Gastrocnemius medialis (tissue), 4 donors: ENCODE data around the gene RCSD1.

Experiments
- POLR2A ChIP-seq, 2 donors: fragments of 450-650 bp; IDR thresholded peaks; one replicate each; pipeline ENCODE4 v1.6.1; 2017; ENCODE audit warnings: antibody characterized with exemption in 2 of 2, mild to moderate bottlenecking in 2 of 2, moderate library complexity in 2 of 2
- TF ChIP-seq, protein P1 (sequence below), 5 experiments: fragments of 450-650 bp in 3 of 5; fragments of 200-600 bp in 2 of 5; sonication (generic) in 2 of 5; IDR thresholded peaks in 4 of 5; conservative IDR thresholded peaks in 1 of 5; 1 replicate in 4 of 5; 2 replicates in 1 of 5; pipeline ENCODE4 v1.5.1; 2016 to 2019; ENCODE audit warnings: antibody characterized with exemption in 5 of 5, mild to moderate bottlenecking in 3 of 5, moderate library complexity in 3 of 5

DNA sequence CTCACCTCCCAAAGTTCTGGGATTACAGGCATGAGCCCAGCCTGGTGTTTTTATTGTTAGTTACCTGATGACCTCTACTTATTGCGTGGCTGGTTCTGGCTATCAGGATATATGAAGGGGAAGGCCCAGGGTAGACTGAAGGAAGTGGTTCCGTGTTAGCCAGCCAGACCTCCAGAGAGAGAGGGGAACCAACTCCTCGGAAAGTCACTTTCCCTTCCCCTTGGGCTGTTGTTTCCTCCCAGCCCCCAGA, 2.5 kb upstream of the RCSD1 start:
- TF ChIP-seq, protein P1, sequence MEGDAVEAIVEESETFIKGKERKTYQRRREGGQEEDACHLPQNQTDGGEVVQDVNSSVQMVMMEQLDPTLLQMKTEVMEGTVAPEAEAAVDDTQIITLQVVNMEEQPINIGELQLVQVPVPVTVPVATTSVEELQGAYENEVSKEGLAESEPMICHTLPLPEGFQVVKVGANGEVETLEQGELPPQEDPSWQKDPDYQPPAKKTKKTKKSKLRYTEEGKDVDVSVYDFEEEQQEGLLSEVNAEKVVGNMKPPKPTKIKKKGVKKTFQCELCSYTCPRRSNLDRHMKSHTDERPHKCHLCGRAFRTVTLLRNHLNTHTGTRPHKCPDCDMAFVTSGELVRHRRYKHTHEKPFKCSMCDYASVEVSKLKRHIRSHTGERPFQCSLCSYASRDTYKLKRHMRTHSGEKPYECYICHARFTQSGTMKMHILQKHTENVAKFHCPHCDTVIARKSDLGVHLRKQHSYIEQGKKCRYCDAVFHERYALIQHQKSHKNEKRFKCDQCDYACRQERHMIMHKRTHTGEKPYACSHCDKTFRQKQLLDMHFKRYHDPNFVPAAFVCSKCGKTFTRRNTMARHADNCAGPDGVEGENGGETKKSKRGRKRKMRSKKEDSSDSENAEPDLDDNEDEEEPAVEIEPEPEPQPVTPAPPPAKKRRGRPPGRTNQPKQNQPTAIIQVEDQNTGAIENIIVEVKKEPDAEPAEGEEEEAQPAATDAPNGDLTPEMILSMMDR (IDR thresholded peaks at IDR 0.05 in 4 of 5, conservative IDR thresholded peaks at IDR 0.05 in 1 of 5), result no peak
- TF ChIP-seq POLR2A (IDR thresholded peaks at IDR 0.05), result no peak
